GM23338 (cell line): ENCODE results near the gene ROS1. TPM values are rescaled to one million over a fixed set of nuclear protein-coding genes. Genes with fewer than 3 reads are reported as not detected.

Source experiments
- CREB1 ChIP-seq: fragments of 250-450 bp; sonication (Bioruptor Pico); IDR thresholded peaks from 2 replicates; pipeline ENCODE4 v1.5.0; 2020; ENCODE audit warnings: low read depth, mild to moderate bottlenecking, moderate library complexity
- CTCF ChIP-seq, 2 experiments: fragments of 200-600 bp in 1 of 2; sonication (generic) in 1 of 2; conservative IDR thresholded peaks; 2 replicates each; pipeline versions ENCODE4 v1.5.1 to v1.6.1; 2016 to 2017; ENCODE audit warnings: antibody characterized with exemption in 2 of 2, low read depth in 2 of 2, mild to moderate bottlenecking in 2 of 2, moderate library complexity in 1 of 2
- EZH2 ChIP-seq: fragments of 200-600 bp; sonication (generic); IDR thresholded peaks from one replicate; pipeline ENCODE4 v1.8.0; 2017; ENCODE audit warnings: antibody characterized with exemption, mild to moderate bottlenecking, low read depth; ENCODE audit not compliant: unreplicated experiment
- JUNB ChIP-seq: IDR thresholded peaks from one replicate; pipeline ENCODE4 v1.6.1; 2016; ENCODE audit warnings: antibody characterized with exemption; ENCODE audit not compliant: unreplicated experiment
- NANOG ChIP-seq: IDR thresholded peaks from 2 replicates; pipeline ENCODE4 v1.6.1; 2016; ENCODE audit warnings: antibody characterized with exemption, borderline replicate concordance
- POLR2AphosphoS5 ChIP-seq: IDR thresholded peaks from 2 replicates; pipeline ENCODE4 v1.6.1; 2016; ENCODE audit warnings: antibody characterized with exemption, low read depth
- polyA plus RNA-seq: library from polyadenylated mRNA; unstranded; fragments of >200 nt; fragmentation: Nextera tagmentation; extraction: Ambion mirVana; gene quantifications from 2 replicates; pipeline ENCODE4 v1.2.1, GENCODE V29; 2016
- total RNA-seq: library from RNA; depleted of rRNA; stranded (reverse); fragments of >200 nt; shearing (Covaris generic); gene quantifications from 2 replicates; pipeline ENCODE4 v1.2.3, GENCODE V29; 2014
- TF ChIP-seq, protein P1 (sequence below): fragments of 250-450 bp; sonication (Bioruptor Pico); IDR thresholded peaks from 2 replicates; pipeline ENCODE4 v1.5.0; 2020; ENCODE audit warnings: mild to moderate bottlenecking, moderate library complexity

Gene ROS1
- total and polyA plus RNA-seq, 2 experiments from 2014 or later: not detected

DNA sequence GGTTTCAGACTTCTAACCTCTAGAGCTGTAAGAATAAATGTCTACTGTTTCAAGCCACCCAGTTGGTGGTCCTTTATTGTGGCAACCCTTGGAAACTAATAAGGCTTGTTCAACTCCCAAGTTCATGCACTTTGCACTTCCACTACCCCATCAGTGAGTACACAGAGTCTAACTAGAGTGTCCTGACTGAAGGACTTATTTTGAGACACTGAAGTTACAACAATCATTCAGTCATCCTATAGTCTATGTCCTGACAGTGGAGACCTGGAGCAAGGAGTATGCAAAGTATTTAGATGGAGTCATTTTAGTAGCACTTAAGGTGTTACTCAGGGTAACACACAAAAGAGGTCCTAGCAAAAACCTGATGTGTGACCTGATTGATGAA is 97.7 kb downstream of the ROS1 start (continued):
- TF ChIP-seq, protein P1, sequence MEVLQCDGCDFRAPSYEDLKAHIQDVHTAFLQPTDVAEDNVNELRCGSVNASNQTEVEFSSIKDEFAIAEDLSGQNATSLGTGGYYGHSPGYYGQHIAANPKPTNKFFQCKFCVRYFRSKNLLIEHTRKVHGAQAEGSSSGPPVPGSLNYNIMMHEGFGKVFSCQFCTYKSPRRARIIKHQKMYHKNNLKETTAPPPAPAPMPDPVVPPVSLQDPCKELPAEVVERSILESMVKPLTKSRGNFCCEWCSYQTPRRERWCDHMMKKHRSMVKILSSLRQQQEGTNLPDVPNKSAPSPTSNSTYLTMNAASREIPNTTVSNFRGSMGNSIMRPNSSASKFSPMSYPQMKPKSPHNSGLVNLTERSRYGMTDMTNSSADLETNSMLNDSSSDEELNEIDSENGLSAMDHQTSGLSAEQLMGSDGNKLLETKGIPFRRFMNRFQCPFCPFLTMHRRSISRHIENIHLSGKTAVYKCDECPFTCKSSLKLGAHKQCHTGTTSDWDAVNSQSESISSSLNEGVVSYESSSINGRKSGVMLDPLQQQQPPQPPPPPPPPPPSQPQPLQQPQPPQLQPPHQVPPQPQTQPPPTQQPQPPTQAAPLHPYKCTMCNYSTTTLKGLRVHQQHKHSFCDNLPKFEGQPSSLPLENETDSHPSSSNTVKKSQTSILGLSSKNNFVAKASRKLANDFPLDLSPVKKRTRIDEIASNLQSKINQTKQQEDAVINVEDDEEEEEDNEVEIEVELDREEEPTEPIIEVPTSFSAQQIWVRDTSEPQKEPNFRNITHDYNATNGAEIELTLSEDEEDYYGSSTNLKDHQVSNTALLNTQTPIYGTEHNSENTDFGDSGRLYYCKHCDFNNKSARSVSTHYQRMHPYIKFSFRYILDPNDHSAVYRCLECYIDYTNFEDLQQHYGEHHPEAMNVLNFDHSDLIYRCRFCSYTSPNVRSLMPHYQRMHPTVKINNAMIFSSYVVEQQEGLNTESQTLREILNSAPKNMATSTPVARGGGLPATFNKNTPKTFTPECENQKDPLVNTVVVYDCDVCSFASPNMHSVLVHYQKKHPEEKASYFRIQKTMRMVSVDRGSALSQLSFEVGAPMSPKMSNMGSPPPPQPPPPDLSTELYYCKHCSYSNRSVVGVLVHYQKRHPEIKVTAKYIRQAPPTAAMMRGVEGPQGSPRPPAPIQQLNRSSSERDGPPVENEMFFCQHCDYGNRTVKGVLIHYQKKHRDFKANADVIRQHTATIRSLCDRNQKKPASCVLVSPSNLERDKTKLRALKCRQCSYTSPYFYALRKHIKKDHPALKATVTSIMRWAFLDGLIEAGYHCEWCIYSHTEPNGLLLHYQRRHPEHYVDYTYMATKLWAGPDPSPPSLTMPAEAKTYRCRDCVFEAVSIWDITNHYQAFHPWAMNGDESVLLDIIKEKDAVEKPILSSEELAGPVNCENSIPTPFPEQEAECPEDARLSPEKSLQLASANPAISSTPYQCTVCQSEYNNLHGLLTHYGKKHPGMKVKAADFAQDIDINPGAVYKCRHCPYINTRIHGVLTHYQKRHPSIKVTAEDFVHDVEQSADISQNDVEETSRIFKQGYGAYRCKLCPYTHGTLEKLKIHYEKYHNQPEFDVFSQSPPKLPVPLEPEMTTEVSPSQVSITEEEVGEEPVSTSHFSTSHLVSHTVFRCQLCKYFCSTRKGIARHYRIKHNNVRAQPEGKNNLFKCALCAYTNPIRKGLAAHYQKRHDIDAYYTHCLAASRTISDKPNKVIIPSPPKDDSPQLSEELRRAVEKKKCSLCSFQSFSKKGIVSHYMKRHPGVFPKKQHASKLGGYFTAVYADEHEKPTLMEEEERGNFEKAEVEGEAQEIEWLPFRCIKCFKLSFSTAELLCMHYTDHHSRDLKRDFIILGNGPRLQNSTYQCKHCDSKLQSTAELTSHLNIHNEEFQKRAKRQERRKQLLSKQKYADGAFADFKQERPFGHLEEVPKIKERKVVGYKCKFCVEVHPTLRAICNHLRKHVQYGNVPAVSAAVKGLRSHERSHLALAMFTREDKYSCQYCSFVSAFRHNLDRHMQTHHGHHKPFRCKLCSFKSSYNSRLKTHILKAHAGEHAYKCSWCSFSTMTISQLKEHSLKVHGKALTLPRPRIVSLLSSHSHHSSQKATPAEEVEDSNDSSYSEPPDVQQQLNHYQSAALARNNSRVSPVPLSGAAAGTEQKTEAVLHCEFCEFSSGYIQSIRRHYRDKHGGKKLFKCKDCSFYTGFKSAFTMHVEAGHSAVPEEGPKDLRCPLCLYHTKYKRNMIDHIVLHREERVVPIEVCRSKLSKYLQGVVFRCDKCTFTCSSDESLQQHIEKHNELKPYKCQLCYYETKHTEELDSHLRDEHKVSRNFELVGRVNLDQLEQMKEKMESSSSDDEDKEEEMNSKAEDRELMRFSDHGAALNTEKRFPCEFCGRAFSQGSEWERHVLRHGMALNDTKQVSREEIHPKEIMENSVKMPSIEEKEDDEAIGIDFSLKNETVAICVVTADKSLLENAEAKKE: no peak
- no peak for TF ChIP-seq JUNB
- TF ChIP-seq POLR2AphosphoS5: no peak
- TF ChIP-seq CTCF (conservative IDR thresholded peaks at IDR 0.05; ENCODE audit: low read depth in 2 of 2): no peak
- TF ChIP-seq CREB1 (CRISPR knock-in tag): no peak
- no peak for TF ChIP-seq NANOG
- TF ChIP-seq EZH2: no peak
